ENCODE measurements around the gene PRXL2C. TPM values are rescaled to one million over a fixed set of nuclear protein-coding genes. Genes with fewer than 3 reads are reported as not detected.

Gene PRXL2C
- total RNA-seq, 1 experiment from 2014 or later, result 15.0 TPM

- DNase-seq (ENCODE audit: low spot score), result peak; percentile 79
Measured at GRCh38 chr9:96612105-96612965, 42.8 kb downstream of the PRXL2C start.

- no peak for DNase-seq (ENCODE audit: low spot score)
Measured at GRCh38 chr9:96611302-96611701, 43.8 kb downstream of the PRXL2C start.

- DNase-seq (ENCODE audit: low spot score), result no peak
Measured at GRCh38 chr9:96609732-96610131, 45.4 kb downstream of the PRXL2C start.

GRCh38 chr9:96607971-96608370 is 47.1 kb downstream of the PRXL2C start:
- no peak for DNase-seq (ENCODE audit: low spot score)

GRCh38 chr9:96605328-96605727 is 49.8 kb downstream of the PRXL2C start:
- no peak for DNase-seq (ENCODE audit: low spot score)

- DNase-seq (ENCODE audit: low spot score), result no peak
Measured at GRCh38 chr9:96604004-96604319, 51.2 kb downstream of the PRXL2C start.

GRCh38 chr9:96603305-96604003 is 51.7 kb downstream of the PRXL2C start:
- DNase-seq (ENCODE audit: low spot score), result no peak

GRCh38 chr9:96599298-96599697 is 55.8 kb downstream of the PRXL2C start:
- DNase-seq (ENCODE audit: low spot score), result no peak

- DNase-seq (ENCODE audit: low spot score), result no peak
Measured at GRCh38 chr9:96596601-96597111, 58.5 kb downstream of the PRXL2C start.

Other genes starting within 250 kb of the PRXL2C start
- 9.9 and 11.6 TPM in 2 replicates for gene ZNF367, start 236.9 kb downstream of the PRXL2C start, total RNA-seq (2014; rRNA removed; shearing (Covaris generic))
- gene HABP4, start 205.1 kb downstream of the PRXL2C start, total RNA-seq (2014; rRNA removed; shearing (Covaris generic)), result 2.1 and 5.7 TPM in 2 replicates
- 14.4 TPM in 2 replicates for gene CDC14B, start 35.5 kb downstream of the PRXL2C start, total RNA-seq (2014; rRNA removed; shearing (Covaris generic))
- 5.8 and 6.8 TPM in 2 replicates for gene ZNF510, start 122.8 kb upstream of the PRXL2C start, total RNA-seq (2014; rRNA removed; shearing (Covaris generic))
- gene ZNF782, start 199.2 kb upstream of the PRXL2C start, total RNA-seq (2014; rRNA removed; shearing (Covaris generic)), result 1.5 and 2.7 TPM in 2 replicates

Data from H4 (cell line).